ENCODE data around the gene CIC.

CIC gene

DNA sequence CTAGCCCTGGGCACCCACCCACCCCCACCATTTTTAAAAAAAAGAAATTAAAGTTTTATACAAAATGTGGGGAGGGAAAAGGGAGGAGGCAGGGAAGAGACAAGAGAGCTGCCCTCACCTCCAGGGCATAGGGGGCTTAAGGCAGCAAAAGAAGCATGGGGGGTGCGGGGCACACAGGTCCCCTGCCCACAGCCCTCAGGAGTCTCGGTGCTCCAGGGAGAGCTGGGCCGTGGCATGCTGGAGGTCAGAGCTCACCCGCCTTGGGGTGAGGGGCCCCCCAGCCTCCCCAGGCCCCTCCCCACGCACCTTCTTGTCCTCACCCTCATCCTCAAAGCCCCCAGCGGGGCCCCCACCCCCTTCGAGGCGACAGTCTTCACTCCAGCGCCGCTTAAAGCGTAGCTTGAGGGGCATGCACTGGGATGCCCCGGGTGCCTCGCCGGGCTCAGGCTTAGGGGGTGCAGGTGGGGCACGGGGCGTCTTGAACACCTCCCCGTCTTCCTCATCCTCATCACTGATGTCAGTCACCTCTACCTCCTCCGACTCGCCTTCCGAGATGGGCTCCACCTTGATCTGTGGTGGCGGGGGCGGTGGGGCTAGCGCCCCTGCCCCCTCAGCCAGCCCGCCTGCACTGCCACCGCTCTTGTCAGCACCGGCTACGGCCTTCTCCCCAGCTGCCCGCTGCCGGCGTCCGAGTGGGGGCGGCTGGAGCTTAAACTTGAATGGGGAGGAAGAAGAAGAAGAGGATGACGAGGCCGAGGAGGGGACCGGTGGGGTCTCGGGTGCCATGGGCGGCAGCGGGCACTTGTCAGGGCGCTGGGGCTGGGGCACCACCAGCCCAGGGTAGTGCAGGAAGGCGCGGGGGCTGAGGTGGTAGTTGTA is 20.5 kb upstream of the CIC start:
- TF ChIP-seq POLR2A (IDR thresholded peaks at IDR 0.05; ENCODE audit: low read depth, low read length): no peak
- no peak for FAIRE-seq
- no peak for DNase-seq (ENCODE audit: insufficient read length, low spot score)

- FAIRE-seq (no peak), DNase-seq (ENCODE audit: insufficient read length, low spot score) (no peak)
- TF ChIP-seq POLR2A (IDR thresholded peaks at IDR 0.05; ENCODE audit: low read depth, low read length): no peak
These were observed 19.8 kb upstream of the CIC start for GRCh38 chr19:42249149-42249750.

- TF ChIP-seq POLR2A (IDR thresholded peaks at IDR 0.05; ENCODE audit: low read depth, low read length): no peak
- DNase-seq (ENCODE audit: insufficient read length, low spot score) (no peak), FAIRE-seq (no peak)
These were observed 19.3 kb upstream of the CIC start for GRCh38 chr19:42249769-42250168.

DNA sequence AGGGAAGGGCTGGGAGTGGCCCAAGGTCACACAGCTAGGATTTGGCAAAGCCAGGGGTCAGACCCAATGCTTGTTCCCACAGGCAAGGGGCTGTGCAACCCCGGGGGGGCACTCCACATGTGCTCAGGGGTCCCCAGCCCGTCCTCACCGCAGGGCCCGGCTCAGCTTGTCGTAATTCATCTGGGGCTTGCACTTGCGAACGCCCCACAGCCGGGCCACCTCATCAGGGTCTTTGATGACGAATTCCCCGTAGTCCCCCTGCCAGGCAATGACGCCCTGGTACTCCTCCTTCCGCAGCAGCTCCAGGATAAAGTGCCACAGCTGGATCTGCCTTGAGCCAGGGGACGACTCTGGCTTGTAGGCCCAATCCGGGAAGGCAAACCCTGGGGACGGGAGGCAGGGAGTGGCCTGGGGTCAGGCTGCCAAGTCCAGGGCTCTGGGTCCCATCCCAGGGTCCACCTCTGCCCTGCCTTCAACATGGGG is 18.8 kb upstream of the CIC start:
- FAIRE-seq: no peak
- no peak for DNase-seq (ENCODE audit: insufficient read length, low spot score)
- no peak for TF ChIP-seq POLR2A (IDR thresholded peaks at IDR 0.05; ENCODE audit: low read depth, low read length)

DNA sequence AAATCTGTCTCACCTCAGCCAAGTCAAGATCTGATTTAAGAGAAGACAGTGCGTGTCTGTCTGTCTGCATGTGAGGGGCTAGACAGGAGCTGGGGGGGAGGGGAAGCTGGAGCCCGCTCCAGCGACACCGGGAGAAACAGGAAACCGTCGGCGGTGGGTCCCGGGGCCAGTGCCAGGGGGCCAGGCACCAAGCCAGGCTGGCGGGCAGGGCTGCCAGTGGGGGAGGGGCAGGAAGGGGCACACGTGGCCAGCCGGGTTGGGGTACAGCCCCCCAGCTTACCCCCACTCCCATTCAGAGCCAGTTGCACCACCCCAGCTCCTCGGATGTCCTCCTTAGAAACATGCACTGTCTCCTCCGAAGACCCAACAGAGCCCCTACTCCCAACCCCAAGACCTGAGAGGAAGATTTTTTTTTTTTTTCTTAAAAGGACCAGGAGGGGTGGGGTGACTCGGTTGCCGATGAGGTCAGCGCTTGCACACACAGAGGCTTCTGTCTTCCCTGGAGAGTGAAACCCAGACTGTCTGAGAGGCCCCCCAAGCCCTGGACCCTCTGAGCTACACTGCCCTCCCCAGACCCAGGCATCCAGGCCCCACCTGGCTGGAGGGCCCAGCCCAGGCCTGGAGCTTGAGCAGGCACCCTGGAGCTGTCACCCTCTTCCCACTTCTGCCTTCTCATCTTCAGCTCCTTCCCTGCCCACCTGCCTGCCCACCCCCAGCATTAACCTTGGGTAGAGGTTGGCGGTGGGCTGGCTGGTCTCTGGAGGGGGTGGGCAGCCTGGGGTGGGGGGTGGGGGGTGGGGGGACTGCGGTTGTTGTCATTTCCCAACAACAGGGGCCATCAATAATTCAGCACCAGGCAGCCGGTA is 18.2 kb upstream of the CIC start:
- DNase-seq (ENCODE audit: insufficient read length, low spot score): no peak
- FAIRE-seq: no peak

GRCh38 chr19:42251572-42252358 is 17.3 kb upstream of the CIC start:
- FAIRE-seq (no peak), DNase-seq (ENCODE audit: insufficient read length, low spot score) (no peak)
- TF ChIP-seq POLR2A (IDR thresholded peaks at IDR 0.05; ENCODE audit: low read depth, low read length): no peak

More for the DNA sequence above, 18.2 kb upstream of the CIC start:
- TF ChIP-seq POLR2A (IDR thresholded peaks at IDR 0.05; ENCODE audit: low read depth, low read length): no peak

- DNase-seq (ENCODE audit: insufficient read length, low spot score) (no peak), FAIRE-seq (no peak)
These were observed 16.4 kb upstream of the CIC start for GRCh38 chr19:42252365-42253244.

GRCh38 chr19:42253245-42254088 is 15.6 kb upstream of the CIC start:
- DNase-seq (ENCODE audit: insufficient read length, low spot score) (no peak), FAIRE-seq (no peak)
- TF ChIP-seq POLR2A (IDR thresholded peaks at IDR 0.05; ENCODE audit: low read depth, low read length): no peak; the same call in none of the 2 replicates

More at GRCh38 chr19:42252365-42253244, 16.4 kb upstream of the CIC start:
- TF ChIP-seq POLR2A (IDR thresholded peaks at IDR 0.05; ENCODE audit: low read depth, low read length): no peak

- DNase-seq (ENCODE audit: insufficient read length, low spot score): no peak
- FAIRE-seq: no peak
- no peak for TF ChIP-seq POLR2A (IDR thresholded peaks at IDR 0.05; ENCODE audit: low read depth, low read length)
These were observed 14.8 kb upstream of the CIC start for GRCh38 chr19:42254089-42254849.

- FAIRE-seq: no peak
- peak; percentile 98 for TF ChIP-seq POLR2A (IDR thresholded peaks at IDR 0.05; ENCODE audit: low read depth, low read length)
- peak; percentile 93 for DNase-seq (ENCODE audit: insufficient read length, low spot score)
These were observed 13.9 kb upstream of the CIC start, which contains the start of gene ERF for GRCh38 chr19:42254850-42255765. TSS of gene ERF (minus strand) at chr19:42255128. CDS start at chr19:42254999, 129 bp downstream.
